Calu3 (cell line): ENCODE results near the gene U2AF1L4. TPM values are rescaled to one million over a fixed set of nuclear protein-coding genes. Genes with fewer than 3 reads are reported as not detected.

Source experiments
- BruUV-seq: library from RNA; stranded (reverse); fragments of 400-500 nt; replicated peaks from 2 replicates; lab custom pipeline; 2021; lab: Mats Ljungman, UMichigan
- CTCF ChIA-PET: fragments of 300-600 bp; sonication (Branson Sonifier 250); formaldehyde crosslinking; loops from one replicate; lab custom pipeline; 2022; ENCODE audit warnings: antibody characterized with exemption; lab: Charles Lee
- DNase-seq: peaks from one replicate; pipeline ENCODE4 v3.0.0; 2022
- H3K27ac Mint-ChIP-seq: one replicate; pipeline ENCODE4 v1.8.0; 2022; ENCODE audit warnings: mixed read lengths; ENCODE audit not compliant: unreplicated experiment
- H3K27me3 Mint-ChIP-seq: one replicate; pipeline ENCODE4 v1.8.0; 2022; ENCODE audit warnings: mixed read lengths; ENCODE audit not compliant: unreplicated experiment
- H3K36me3 Mint-ChIP-seq: one replicate; pipeline ENCODE4 v1.8.0; 2022; ENCODE audit warnings: mild to moderate bottlenecking, moderate library complexity, mixed read lengths; ENCODE audit not compliant: insufficient read depth, unreplicated experiment
- H3K4me1 Mint-ChIP-seq: one replicate; pipeline ENCODE4 v1.8.0; 2022; ENCODE audit warnings: mild to moderate bottlenecking, low read depth, mixed read lengths; ENCODE audit not compliant: unreplicated experiment
- H3K4me3 Mint-ChIP-seq: one replicate; pipeline ENCODE4 v1.8.0; 2022; ENCODE audit warnings: mild to moderate bottlenecking, low read depth, moderate library complexity, mixed read lengths; ENCODE audit not compliant: unreplicated experiment
- H3K9me3 Mint-ChIP-seq: one replicate; pipeline ENCODE4 v1.8.0; 2022; ENCODE audit warnings: low read depth, mixed read lengths; ENCODE audit not compliant: unreplicated experiment
- intact Hi-C: fragments of 100-400 bp; cut with micrococcal nuclease; formaldehyde crosslinking; loops from one replicate; pipeline ENCODE4 v1.10.0; 2022; ENCODE audit not compliant: unreplicated experiment
- total RNA-seq: library from RNA; stranded (reverse); gene quantifications from 2 replicates; pipeline ENCODE4 v1.2.3, GENCODE V29; 2022
- TF ChIP-seq, protein P1 (sequence below): fragments of 200-600 bp; IDR thresholded peaks from one replicate; pipeline ENCODE4 v1.8.0; 2022; ENCODE audit warnings: antibody characterized with exemption; ENCODE audit not compliant: unreplicated experiment

Gene U2AF1L4
- total RNA-seq, 1 experiment from 2014 or later: 16.2 TPM

DNA sequence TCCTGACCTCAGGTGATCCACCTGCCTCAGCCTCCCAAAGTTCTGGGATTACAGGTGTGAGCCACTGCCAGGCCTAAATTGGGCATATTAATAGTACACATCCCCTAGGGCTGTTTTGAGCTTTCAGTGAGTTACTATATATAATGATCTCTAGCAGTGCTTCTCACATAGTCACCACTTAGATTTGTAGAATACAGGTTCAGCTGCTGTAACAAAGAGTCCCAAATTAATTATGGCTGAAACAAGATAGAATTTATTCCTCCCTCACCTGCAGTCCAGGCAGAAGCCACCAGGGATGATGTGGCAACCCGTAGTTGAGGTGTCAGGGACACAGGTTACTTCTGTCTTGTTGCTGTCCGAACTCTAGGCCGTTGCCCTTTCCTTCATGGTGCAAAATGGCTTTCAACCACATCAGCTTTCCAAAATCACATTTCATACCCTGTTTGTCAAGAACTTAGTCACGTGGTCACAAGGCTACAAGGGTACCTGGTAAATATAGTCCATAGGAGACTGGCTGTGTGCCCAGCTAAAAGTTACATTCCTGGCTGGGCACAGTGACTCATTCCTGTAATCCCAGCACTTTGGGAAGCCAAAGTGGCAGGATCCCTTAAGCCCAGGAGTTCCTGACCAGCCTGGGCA, 15.6 kb upstream of the U2AF1L4 start:
- no TSS peak for BruUV-seq
- TF ChIP-seq, protein P1, sequence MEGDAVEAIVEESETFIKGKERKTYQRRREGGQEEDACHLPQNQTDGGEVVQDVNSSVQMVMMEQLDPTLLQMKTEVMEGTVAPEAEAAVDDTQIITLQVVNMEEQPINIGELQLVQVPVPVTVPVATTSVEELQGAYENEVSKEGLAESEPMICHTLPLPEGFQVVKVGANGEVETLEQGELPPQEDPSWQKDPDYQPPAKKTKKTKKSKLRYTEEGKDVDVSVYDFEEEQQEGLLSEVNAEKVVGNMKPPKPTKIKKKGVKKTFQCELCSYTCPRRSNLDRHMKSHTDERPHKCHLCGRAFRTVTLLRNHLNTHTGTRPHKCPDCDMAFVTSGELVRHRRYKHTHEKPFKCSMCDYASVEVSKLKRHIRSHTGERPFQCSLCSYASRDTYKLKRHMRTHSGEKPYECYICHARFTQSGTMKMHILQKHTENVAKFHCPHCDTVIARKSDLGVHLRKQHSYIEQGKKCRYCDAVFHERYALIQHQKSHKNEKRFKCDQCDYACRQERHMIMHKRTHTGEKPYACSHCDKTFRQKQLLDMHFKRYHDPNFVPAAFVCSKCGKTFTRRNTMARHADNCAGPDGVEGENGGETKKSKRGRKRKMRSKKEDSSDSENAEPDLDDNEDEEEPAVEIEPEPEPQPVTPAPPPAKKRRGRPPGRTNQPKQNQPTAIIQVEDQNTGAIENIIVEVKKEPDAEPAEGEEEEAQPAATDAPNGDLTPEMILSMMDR: no peak
- CTCF ChIA-PET: no interaction called here
- peaks cover 82% of the 10 kb centered on the region for H3K36me3 Mint-ChIP-seq
- H3K9me3 Mint-ChIP-seq: no peaks in the 10 kb centered on the region
- H3K4me1 Mint-ChIP-seq: peaks cover 11% of the 10 kb centered on the region
- DNase-seq: no peak
- H3K27ac Mint-ChIP-seq: no peak overlapping the region
- no peaks in the 10 kb centered on the region for H3K27me3 Mint-ChIP-seq
- intact Hi-C loops: no loop called here
- no peak overlapping the region for H3K4me3 Mint-ChIP-seq

DNA sequence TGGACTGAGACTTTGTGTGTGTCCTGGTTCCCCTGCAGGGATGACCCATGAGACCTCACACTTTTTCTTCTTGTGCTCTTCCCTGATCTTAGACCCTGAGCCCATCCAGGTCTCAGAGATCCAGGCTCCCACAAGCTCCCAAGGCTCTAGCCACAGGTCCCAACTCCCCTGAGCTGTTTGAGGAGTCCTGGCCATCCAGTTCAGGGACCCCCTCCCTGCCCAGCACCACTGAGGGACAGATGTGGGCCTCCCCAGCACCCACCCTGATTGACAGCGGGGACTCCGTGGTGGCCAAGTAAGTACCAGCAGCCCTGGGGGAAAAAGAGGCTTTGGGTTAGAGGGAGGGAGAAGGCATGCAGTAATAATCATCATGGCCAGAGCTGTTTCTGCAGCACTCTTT, 14.5 kb upstream of the U2AF1L4 start:
- Mint-ChIP-seq H3K9me3 (no peaks in the 10 kb centered on the region), H3K4me3 (peak overlapping the region; percentile 99), H3K27ac (no peak overlapping the region), H3K4me1 (peaks cover 11% of the 10 kb centered on the region), H3K36me3 (peaks cover 84% of the 10 kb centered on the region), H3K27me3 (no peaks in the 10 kb centered on the region)
- CTCF ChIA-PET: no interaction called here
- intact Hi-C loops: no loop called here
- TF ChIP-seq, protein P1: no peak
- no TSS peak for BruUV-seq
- DNase-seq: no peak

DNA sequence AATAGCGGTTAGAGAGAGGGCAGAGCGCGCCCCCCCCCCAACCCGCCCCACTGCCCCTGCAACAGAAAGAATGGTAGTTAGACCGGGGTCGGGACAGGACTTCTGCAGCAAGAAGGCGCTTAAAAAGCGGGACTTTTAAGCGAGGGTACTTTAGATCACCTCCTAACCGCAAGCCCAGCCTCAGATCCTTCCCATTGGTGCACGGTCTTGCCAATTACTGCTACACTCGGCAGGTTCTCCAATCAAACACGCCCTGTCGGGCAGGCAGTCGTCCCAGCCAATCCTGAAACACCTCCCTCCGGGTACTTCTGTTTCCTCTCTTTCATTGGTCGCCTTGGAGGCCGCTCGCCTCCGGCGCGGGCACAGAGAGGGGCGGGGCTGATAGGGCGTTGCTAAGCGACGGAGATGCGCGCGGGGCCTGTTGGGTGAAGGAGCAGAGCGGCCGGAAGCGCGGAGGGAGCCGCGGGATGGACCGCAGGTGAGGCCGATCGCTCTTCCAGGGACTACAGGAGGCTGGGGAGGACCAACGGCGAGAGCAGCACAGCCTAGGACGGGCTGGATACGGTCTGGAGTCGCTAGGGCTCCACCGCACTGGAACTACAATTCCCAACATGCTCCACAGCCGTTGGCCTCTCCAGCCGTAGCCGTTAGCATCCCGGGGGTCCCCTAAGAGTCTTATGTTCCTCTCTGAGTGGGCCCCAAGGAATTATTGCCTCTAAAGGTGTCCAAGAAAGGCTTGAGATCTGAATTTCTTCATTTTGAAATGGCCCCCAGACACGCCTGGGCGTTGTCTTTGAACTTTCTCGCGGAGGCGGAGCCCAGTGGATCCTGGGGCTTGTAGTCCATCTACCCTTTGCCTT, 12.8 kb upstream of the U2AF1L4 start, which contains the start of gene PROSER3:
Gene PROSER3 (plus strand): TSS at position 428 of the 860 bp plus-strand sequence. CDS start 40 bp downstream, at position 468.
- H3K4me3 Mint-ChIP-seq: peak within 1 kb of the TSS; percentile 99
- intact Hi-C loops: no loop called here
- CTCF ChIA-PET: no interaction called here

DNA sequence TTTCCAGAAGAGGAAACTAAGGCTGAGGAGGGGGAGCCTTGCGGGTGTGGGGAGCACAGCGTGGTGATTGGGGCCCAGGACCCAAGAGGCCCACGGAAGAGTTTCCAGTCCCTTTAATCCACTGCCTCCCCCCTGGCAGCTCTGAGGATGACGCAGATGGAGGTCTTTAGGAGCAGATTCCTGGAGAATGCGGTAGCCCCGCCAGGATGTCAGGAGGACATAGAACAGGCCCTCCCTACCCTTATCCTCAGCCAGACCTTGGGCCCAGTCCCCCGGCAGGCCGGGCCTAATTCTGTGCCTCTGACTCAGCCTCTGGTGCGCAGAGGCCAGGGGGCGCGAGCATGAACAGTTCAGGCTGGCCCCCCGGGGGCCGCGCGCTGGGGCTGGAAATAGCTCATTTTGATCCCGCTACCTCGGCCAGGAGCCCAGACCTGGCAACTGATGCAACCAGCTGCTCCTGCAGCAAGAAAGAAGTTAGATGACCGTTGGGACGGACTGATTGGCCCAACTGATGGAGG, 12.1 kb upstream of the U2AF1L4 start:
- DNase-seq: peak; percentile 43
- no TSS peak for BruUV-seq
- Mint-ChIP-seq H3K4me1 (peaks cover 11% of the 10 kb centered on the region), H3K36me3 (peaks cover 72% of the 10 kb centered on the region), H3K27me3 (no peaks in the 10 kb centered on the region), H3K9me3 (no peaks in the 10 kb centered on the region), H3K27ac (peak overlapping the region; percentile 100), H3K4me3 (peak overlapping the region; percentile 99)
- TF ChIP-seq, protein P1: no peak
- intact Hi-C loops: no loop called here
- CTCF ChIA-PET: no interaction called here

More for the DNA sequence above, 12.8 kb upstream of the U2AF1L4 start, which contains the start of gene PROSER3:
- Mint-ChIP-seq H3K4me1 (peaks cover 11% of the 10 kb centered on the region), H3K27ac (peak within 1 kb of the TSS; percentile 100), H3K36me3 (peaks cover 79% of the 10 kb centered on the region), H3K27me3 (no peaks in the 10 kb centered on the region), H3K9me3 (no peaks in the 10 kb centered on the region)
- TF ChIP-seq, protein P1: no peak
- peak; percentile 99 for DNase-seq
- TSS peak; percentile 67 for BruUV-seq
